SU-DHL-6 (cell line): ENCODE data around the gene PLA2G4B.

Experiments used
- EZH2phosphoT487 ChIP-seq: fragments of 200-600 bp; sonication (generic), shearing (Covaris generic); conservative IDR thresholded peaks from 2 replicates; pipeline ENCODE4 v1.6.1; 2018; ENCODE audit warnings: mild to moderate bottlenecking, antibody characterized with exemption, low read length, moderate library complexity, mixed read lengths
- TF ChIP-seq, protein P1 (sequence below): fragments of 200-600 bp; sonication (generic); IDR thresholded peaks from one replicate; pipeline ENCODE4 v1.5.1; 2017; ENCODE audit warnings: antibody characterized with exemption, mild to moderate bottlenecking, low read length, moderate library complexity; ENCODE audit not compliant: insufficient read depth, poor library complexity, severe bottlenecking

DNA sequence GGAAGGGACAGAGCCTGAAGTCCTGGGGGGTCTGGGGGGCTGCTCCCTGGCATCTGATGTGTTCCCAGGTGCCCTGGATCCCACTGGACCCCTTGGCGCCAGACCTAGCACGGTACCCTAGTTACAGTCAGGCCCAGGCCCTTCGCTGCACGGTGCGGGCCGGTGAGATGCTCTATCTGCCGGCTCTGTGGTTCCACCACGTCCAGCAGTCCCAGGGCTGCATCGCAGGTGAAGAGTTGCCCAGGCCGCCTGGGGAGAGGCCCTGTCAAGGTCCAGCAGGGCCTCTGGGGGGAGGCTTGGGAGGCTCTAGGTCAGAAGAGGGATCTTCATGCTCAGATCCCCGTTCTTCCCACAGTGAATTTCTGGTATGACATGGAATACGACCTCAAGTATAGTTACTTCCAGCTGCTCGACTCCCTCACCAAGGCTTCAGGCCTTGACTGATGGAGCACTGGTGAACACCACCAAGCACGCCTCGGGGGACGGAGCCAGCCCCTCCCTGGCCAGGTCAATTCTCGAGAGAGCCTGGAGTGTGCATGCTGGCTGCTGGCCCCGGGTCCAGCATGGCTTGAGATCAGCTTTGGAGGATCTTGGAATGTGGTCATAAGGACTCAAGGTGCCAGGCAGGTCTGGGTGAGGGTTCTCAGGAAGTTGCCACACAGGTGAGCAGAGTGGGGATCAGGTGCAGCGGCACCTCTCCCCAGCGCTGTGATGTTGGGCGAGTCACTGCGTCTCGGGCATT is 1.8 kb upstream of the PLA2G4B start:
- TF ChIP-seq, protein P1, sequence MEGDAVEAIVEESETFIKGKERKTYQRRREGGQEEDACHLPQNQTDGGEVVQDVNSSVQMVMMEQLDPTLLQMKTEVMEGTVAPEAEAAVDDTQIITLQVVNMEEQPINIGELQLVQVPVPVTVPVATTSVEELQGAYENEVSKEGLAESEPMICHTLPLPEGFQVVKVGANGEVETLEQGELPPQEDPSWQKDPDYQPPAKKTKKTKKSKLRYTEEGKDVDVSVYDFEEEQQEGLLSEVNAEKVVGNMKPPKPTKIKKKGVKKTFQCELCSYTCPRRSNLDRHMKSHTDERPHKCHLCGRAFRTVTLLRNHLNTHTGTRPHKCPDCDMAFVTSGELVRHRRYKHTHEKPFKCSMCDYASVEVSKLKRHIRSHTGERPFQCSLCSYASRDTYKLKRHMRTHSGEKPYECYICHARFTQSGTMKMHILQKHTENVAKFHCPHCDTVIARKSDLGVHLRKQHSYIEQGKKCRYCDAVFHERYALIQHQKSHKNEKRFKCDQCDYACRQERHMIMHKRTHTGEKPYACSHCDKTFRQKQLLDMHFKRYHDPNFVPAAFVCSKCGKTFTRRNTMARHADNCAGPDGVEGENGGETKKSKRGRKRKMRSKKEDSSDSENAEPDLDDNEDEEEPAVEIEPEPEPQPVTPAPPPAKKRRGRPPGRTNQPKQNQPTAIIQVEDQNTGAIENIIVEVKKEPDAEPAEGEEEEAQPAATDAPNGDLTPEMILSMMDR = no peak
- TF ChIP-seq EZH2phosphoT487 = no peak
